Middle frontal gyrus (tissue), 1 donor: Measurements from ENCODE around the gene SEMA3B.

Experiments used
- DNase-seq: peaks from one replicate; pipeline ENCODE4 v3.0.0-alpha.2; 2015; ENCODE audit warnings: low spot score; ENCODE audit errors: extremely low spot score

SEMA3B gene

DNA sequence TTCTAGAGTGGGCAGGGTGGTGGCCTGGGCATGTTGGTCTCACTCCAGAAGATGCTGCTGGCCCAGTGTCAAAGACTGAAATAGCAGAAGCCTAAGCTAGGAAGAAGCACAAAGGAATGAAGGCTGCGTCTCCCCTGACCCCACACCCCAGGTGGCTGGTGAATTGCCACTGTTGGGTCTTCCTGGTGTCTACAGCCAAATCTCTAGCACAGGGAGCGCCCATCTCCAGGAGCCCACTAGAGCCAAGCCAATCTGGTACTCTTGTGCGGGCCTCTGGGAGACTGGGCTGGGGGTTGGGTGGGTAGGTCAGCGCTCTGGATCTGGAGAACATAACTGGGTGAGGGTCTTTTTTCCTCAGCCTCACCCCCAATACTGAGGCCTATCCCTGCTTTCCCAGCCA lies 58.2 kb downstream of the SEMA3B start:
- DNase-seq, result no peak
